KMS-11 (cell line): ENCODE results near the gene ZBTB7C.

Experiments
- H2AFZ ChIP-seq: fragments of 200-600 bp; sonication (generic); 2 replicates; pipeline ENCODE4 v1.6.1; 2016; ENCODE audit warnings: antibody characterized with exemption, mixed run types, low read depth
- H3K27ac ChIP-seq: fragments of 200-600 bp; sonication (generic); 2 replicates; pipeline ENCODE4 v1.6.1; 2016; ENCODE audit warnings: mild to moderate bottlenecking, mixed run types
- H3K27me3 ChIP-seq: fragments of 200-600 bp; sonication (generic); 2 replicates; pipeline ENCODE4 v1.6.1; 2017; ENCODE audit warnings: mild to moderate bottlenecking, low read depth, mixed run types, moderate library complexity; ENCODE audit not compliant: insufficient read depth
- H3K36me3 ChIP-seq: fragments of 200-600 bp; sonication (generic); 2 replicates; pipeline ENCODE4 v1.6.1; 2017; ENCODE audit warnings: mild to moderate bottlenecking, mixed run types; ENCODE audit not compliant: insufficient read depth
- H3K4me1 ChIP-seq: fragments of 200-600 bp; sonication (generic); 2 replicates; pipeline ENCODE4 v1.6.1; 2016; ENCODE audit warnings: mild to moderate bottlenecking, low read depth, mixed run types; ENCODE audit not compliant: poor library complexity, severe bottlenecking
- H3K4me2 ChIP-seq: fragments of 200-600 bp; sonication (generic); 2 replicates; pipeline ENCODE4 v1.7.0; 2016; ENCODE audit warnings: mild to moderate bottlenecking, mixed run types
- H3K4me3 ChIP-seq: fragments of 200-600 bp; sonication (generic); IDR thresholded peaks from 2 replicates; pipeline ENCODE4 v1.6.1; 2017; ENCODE audit warnings: low read depth, low read length, mixed read lengths; ENCODE audit not compliant: insufficient read depth
- H3K79me2 ChIP-seq: fragments of 200-600 bp; sonication (generic); 2 replicates; pipeline ENCODE4 v1.6.1; 2016; ENCODE audit warnings: low read depth, mixed run types; ENCODE audit not compliant: insufficient read depth
- H3K9ac ChIP-seq: fragments of 200-600 bp; sonication (generic); 2 replicates; pipeline ENCODE4 v1.6.1; 2016; ENCODE audit warnings: mild to moderate bottlenecking, mixed run types
- H4K20me1 ChIP-seq: fragments of 200-600 bp; sonication (generic); 2 replicates; pipeline ENCODE4 v1.6.1; 2016; ENCODE audit warnings: mild to moderate bottlenecking, mixed run types; ENCODE audit not compliant: insufficient read depth
- CTCF ChIP-seq: fragments of 200-600 bp; sonication (generic); conservative IDR thresholded peaks from 2 replicates; pipeline ENCODE4 v1.6.1; 2017; ENCODE audit warnings: low read depth, mild to moderate bottlenecking, antibody characterized with exemption, low read length, moderate library complexity, mixed read lengths

The ZBTB7C gene

GRCh38 chr18:48161191-48161910 lies 247.8 kb downstream of the ZBTB7C start:
- no peak overlapping the region for H3K4me3 ChIP-seq
- peak overlapping the region; percentile 77 for H3K4me2 ChIP-seq
- H3K27me3 ChIP-seq, result no peaks in the 10 kb centered on the region
- peak overlapping the region; percentile 43; the same call in 1 of the 2 replicates for H3K9ac ChIP-seq
- peaks cover 7% of the 10 kb centered on the region for H3K4me1 ChIP-seq
- TF ChIP-seq CTCF, result no peak
- H3K27ac ChIP-seq, result no peak overlapping the region
- no peaks in the 10 kb centered on the region for H3K36me3 ChIP-seq
- H2AFZ ChIP-seq, result peak overlapping the region; percentile 97
- no peaks in the 10 kb centered on the region for H4K20me1 ChIP-seq
- H3K79me2 ChIP-seq, result no peaks in the 10 kb centered on the region

GRCh38 chr18:48160622-48161021 lies 248.6 kb downstream of the ZBTB7C start:
- H3K4me1 ChIP-seq, result peaks cover 7% of the 10 kb centered on the region
- H4K20me1 ChIP-seq, result no peaks in the 10 kb centered on the region
- H3K79me2 ChIP-seq, result no peaks in the 10 kb centered on the region
- 0 out of 2 replicates have a peak overlapping the region, but pooled peaks have one; percentile 97 for H2AFZ ChIP-seq
- no peak for TF ChIP-seq CTCF
- no peaks in the 10 kb centered on the region for H3K36me3 ChIP-seq
- H3K27ac ChIP-seq, result no peak overlapping the region
- H3K27me3 ChIP-seq, result no peaks in the 10 kb centered on the region
- H3K4me2 ChIP-seq, result peak overlapping the region; percentile 77
- H3K9ac ChIP-seq, result no peak overlapping the region
- H3K4me3 ChIP-seq, result no peak overlapping the region

- TF ChIP-seq CTCF, result no peak
- Histone ChIP-seq H3K4me2 (no peak overlapping the region), H3K27ac (no peak overlapping the region), H3K9ac (no peak overlapping the region), H4K20me1 (no peaks in the 10 kb centered on the region), H3K4me3 (no peak overlapping the region), H3K79me2 (no peaks in the 10 kb centered on the region), H3K4me1 (peaks cover 7% of the 10 kb centered on the region), H2AFZ (no peak overlapping the region), H3K36me3 (no peaks in the 10 kb centered on the region), H3K27me3 (no peaks in the 10 kb centered on the region)
Observed at GRCh38 chr18:48159816-48160215, 249.4 kb downstream of the ZBTB7C start.

DNA sequence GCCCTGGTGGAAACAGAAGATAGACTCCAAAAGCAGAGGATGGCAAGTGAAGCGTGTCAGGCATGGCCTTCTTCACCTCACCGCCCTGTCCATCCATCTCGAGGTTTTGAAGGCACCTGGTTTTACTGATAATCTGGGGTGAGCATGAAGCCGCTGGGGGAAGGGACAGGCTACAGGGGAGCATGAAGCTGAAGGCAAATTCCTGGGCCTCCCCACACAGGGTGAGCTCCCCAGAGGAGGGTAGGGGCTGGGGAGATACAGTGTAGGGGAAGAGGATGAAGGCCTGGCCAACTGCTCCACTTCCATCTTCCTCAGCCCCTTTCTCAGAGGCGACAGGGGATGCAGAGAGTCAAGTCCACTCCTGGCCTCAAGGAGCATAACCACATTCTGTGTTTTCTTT lies 250.5 kb downstream of the ZBTB7C start:
- Histone ChIP-seq H3K4me2 (no peak overlapping the region), H3K27ac (no peak overlapping the region), H3K9ac (no peak overlapping the region), H4K20me1 (no peaks in the 10 kb centered on the region), H3K79me2 (no peaks in the 10 kb centered on the region), H2AFZ (no peak overlapping the region), H3K27me3 (no peaks in the 10 kb centered on the region), H3K4me1 (peaks cover 7% of the 10 kb centered on the region), H3K4me3 (no peak overlapping the region), H3K36me3 (no peaks in the 10 kb centered on the region)
- no peak for TF ChIP-seq CTCF
